IMR-90 (cell line): ENCODE results near the gene SOX12. TPM values are rescaled to one million over a fixed set of nuclear protein-coding genes. Genes with fewer than 3 reads are reported as not detected.
"Not testable (repeated sequence)": the region's sequence is repeated elsewhere in the genome, so short reads cannot be mapped to it uniquely, and the experiment has no call there.

ENCODE experiments used
- ATAC-seq: fragments of 200-7000 bp; cut with Tn5 transposase; 2 replicates; pipeline ENCODE4 v1.9.1; 2020; ENCODE audit warnings: low read depth, mild to moderate bottlenecking, moderate library complexity
- BruUV-seq: library from RNA; stranded (reverse); fragments of 400-500 nt; replicated peaks from 2 replicates; lab custom pipeline; 2021; lab: Mats Ljungman, UMichigan
- CTCF ChIA-PET: fragments of 300-600 bp; formaldehyde crosslinking; extraction: SDS; loops from one replicate; lab custom pipeline; 2021; ENCODE audit warnings: antibody characterized with exemption; lab: Yijun Ruan, JAX
- POLR2A ChIA-PET: fragments of 300-600 bp; sonication (Branson Sonifier 250); formaldehyde crosslinking; loops from one replicate; lab custom pipeline; 2022; ENCODE audit warnings: antibody characterized with exemption; ENCODE audit not compliant: unreplicated experiment; lab: Charles Lee
- DNase-seq: peaks from one replicate; pipeline ENCODE4 v3.0.0; 2013
- H2AFZ ChIP-seq: replicated peaks from 2 replicates; pipeline ENCODE3; 2013; ENCODE audit warnings: low read length, mild to moderate bottlenecking; ENCODE audit not compliant: poor library complexity
- H2AK5ac ChIP-seq: 2 replicates; pipeline ENCODE4 v1.6.1; 2013; ENCODE audit warnings: low read depth, low read length, inconsistent platforms
- H2AK9ac ChIP-seq: replicated peaks from 2 replicates; pipeline ENCODE3; 2013; ENCODE audit warnings: mild to moderate bottlenecking, low read depth, low read length, moderate library complexity; ENCODE audit not compliant: poor library complexity
- H2BK120ac ChIP-seq: 2 replicates; pipeline ENCODE4 v1.6.1; 2013; ENCODE audit warnings: low read depth, low read length, inconsistent platforms
- H2BK15ac ChIP-seq: 3 replicates; pipeline ENCODE4 v1.6.1; 2013; ENCODE audit warnings: low read depth, low read length, inconsistent platforms
- H2BK20ac ChIP-seq: 2 replicates; pipeline ENCODE4 v1.6.1; 2013; ENCODE audit warnings: low read depth, mild to moderate bottlenecking, inconsistent platforms, low read length, moderate library complexity
- H2BK5ac ChIP-seq: 2 replicates; pipeline ENCODE4 v1.6.1; 2013; ENCODE audit warnings: mild to moderate bottlenecking, low read depth, low read length, inconsistent platforms; ENCODE audit not compliant: poor library complexity, severe bottlenecking
- H3K14ac ChIP-seq: replicated peaks from 2 replicates; pipeline ENCODE4 v1.6.1; 2013; ENCODE audit warnings: low read depth, low read length, inconsistent platforms
- H3K18ac ChIP-seq: 2 replicates; pipeline ENCODE4 v1.6.1; 2013; ENCODE audit warnings: low read depth, low read length, control low read depth
- H3K23ac ChIP-seq: 2 replicates; pipeline ENCODE4 v1.6.1; 2013; ENCODE audit warnings: low read depth, low read length, inconsistent platforms
- H3K27ac ChIP-seq: 2 replicates; pipeline ENCODE4 v1.5.1; 2013; ENCODE audit warnings: mild to moderate bottlenecking, control low read depth, low read length; ENCODE audit not compliant: insufficient read depth
- H3K27me3 ChIP-seq: 2 replicates; pipeline ENCODE4 v1.6.1; 2013; ENCODE audit warnings: low read length; ENCODE audit not compliant: control insufficient read depth, insufficient read depth
- H3K36me3 ChIP-seq: 2 replicates; pipeline ENCODE4 v1.6.1; 2013; ENCODE audit warnings: low read length, mixed read lengths; ENCODE audit not compliant: control insufficient read depth, insufficient read depth
- H3K4ac ChIP-seq: 2 replicates; pipeline ENCODE4 v1.6.1; 2013; ENCODE audit warnings: low read depth, low read length, inconsistent platforms
- H3K4me1 ChIP-seq: 2 replicates; pipeline ENCODE4 v1.6.1; 2013; ENCODE audit warnings: low read length, mixed read lengths; ENCODE audit not compliant: control insufficient read depth, insufficient read depth
- H3K4me2 ChIP-seq: 2 replicates; pipeline ENCODE4 v1.6.1; 2013; ENCODE audit warnings: low read depth, mild to moderate bottlenecking, control low read depth, low read length, moderate library complexity
- H3K4me3 ChIP-seq: 2 replicates; pipeline ENCODE4 v1.5.1; 2013; ENCODE audit warnings: low read depth, mild to moderate bottlenecking, control low read depth, low read length, moderate library complexity; ENCODE audit not compliant: insufficient read depth
- H3K56ac ChIP-seq: 2 replicates; pipeline ENCODE4 v1.6.1; 2013; ENCODE audit warnings: low read length, inconsistent platforms; ENCODE audit not compliant: insufficient read depth; ENCODE audit errors: extremely low read depth
- H3K79me1 ChIP-seq, 2 experiments: 2 replicates each; pipeline ENCODE4 v1.6.1; 2013; ENCODE audit warnings: low read length in 2 of 2, inconsistent platforms in 1 of 2, low read depth in 1 of 2
- H3K9ac ChIP-seq: 2 replicates; pipeline ENCODE4 v1.6.1; 2013; ENCODE audit warnings: low read depth, low read length, control low read depth
- H3K9me1 ChIP-seq: 2 replicates; pipeline ENCODE4 v1.6.1; 2013; ENCODE audit warnings: low read length, inconsistent platforms; ENCODE audit not compliant: insufficient read depth
- H3K9me3 ChIP-seq: 2 replicates; pipeline ENCODE4 v1.6.1; 2013; ENCODE audit warnings: low read length; ENCODE audit not compliant: control insufficient read depth, insufficient read depth
- H4K20me1 ChIP-seq: 2 replicates; pipeline ENCODE4 v1.6.1; 2013; ENCODE audit warnings: low read length, inconsistent platforms; ENCODE audit not compliant: insufficient read depth
- H4K5ac ChIP-seq: 2 replicates; pipeline ENCODE4 v1.6.1; 2013; ENCODE audit warnings: mild to moderate bottlenecking, low read depth, low read length, control low read depth
- H4K8ac ChIP-seq, 2 experiments: 2 replicates each; pipeline ENCODE4 v1.6.1; 2013; ENCODE audit warnings: low read depth in 2 of 2, low read length in 2 of 2, control low read depth in 1 of 2, inconsistent platforms in 1 of 2
- H4K91ac ChIP-seq: 2 replicates; pipeline ENCODE4 v1.6.1; 2013; ENCODE audit warnings: low read depth, low read length, inconsistent platforms; ENCODE audit not compliant: insufficient read depth
- WGBS, 2 experiments: methylation state at CpG; one replicate each; pipeline versions ENCODE4 v1.1.5 to v1.1.7; 2013; ENCODE audit warnings: missing lambda C conversion rate in 2 of 2; ENCODE audit not compliant: insufficient read length in 1 of 2; ENCODE audit errors: extremely low coverage in 2 of 2; 5-methylcytosine and 5-hydroxymethylcytosine counted together
- dilution Hi-C: fragments of 300-500 bp; cut with HindIII; formaldehyde crosslinking; loops from one replicate; pipeline ENCODE4 v1.14.3; 2018; ENCODE audit warnings: low sequenced_read_pairs; ENCODE audit not compliant: unreplicated experiment
- in situ Hi-C: fragments of 300-500 bp; cut with MboI; formaldehyde crosslinking; loops from 3 replicates; pipeline ENCODE4 v1.14.3; 2019; ENCODE audit warnings: low sequenced_read_pairs, inconsistent platforms, mixed read lengths
- intact Hi-C: fragments of 100-400 bp; cut with micrococcal nuclease; formaldehyde crosslinking; loops from 2 replicates; pipeline ENCODE4 v1.10.0; 2022
- polyA plus RNA-seq, 3 experiments: library from polyadenylated mRNA; depleted of rRNA; stranded (reverse); fragments of >200 nt; gene quantifications; 2 replicates each; pipeline ENCODE4 v1.2.3, GENCODE V29; 2012; ENCODE audit warnings: low replicate concordance in 1 of 3
- total RNA-seq: library from RNA; depleted of rRNA; stranded (reverse); fragments of >200 nt; gene quantifications from 2 replicates; pipeline ENCODE4 v1.2.3, GENCODE V29; 2012

Gene SOX12
- total and polyA plus RNA-seq, 2 of the 4 experiments (the other 2 are of a cell fraction) = 1.1 to 6.2 TPM

- H3K27ac ChIP-seq, H2BK20ac ChIP-seq, H3K18ac ChIP-seq, H4K8ac ChIP-seq, H2BK120ac ChIP-seq, H3K4me3 ChIP-seq, H3K56ac ChIP-seq, H2AFZ ChIP-seq, H2AK9ac ChIP-seq, H3K9me3 ChIP-seq, H3K4ac ChIP-seq, H4K5ac ChIP-seq, H4K91ac ChIP-seq, H3K9ac ChIP-seq, H2AK5ac ChIP-seq, H3K4me1 ChIP-seq, H3K4me2 ChIP-seq, H3K27me3 ChIP-seq, DNase-seq, H2BK5ac ChIP-seq, BruUV-seq, H3K36me3 ChIP-seq, H3K23ac ChIP-seq, intact Hi-C loops, ATAC-seq, H3K79me1 ChIP-seq, CTCF ChIA-PET, H3K14ac ChIP-seq, H4K20me1 ChIP-seq, H2BK15ac ChIP-seq, H3K9me1 ChIP-seq, POLR2A ChIA-PET, dilution Hi-C loops: not testable (repeated sequence)
- in situ Hi-C loops = loop anchor here (10.0 kb wide), 1 partner anchor 121 kb away; no protein-coding TSS in a partner anchor
- no CpG with 5 or more reads among the region's 1 CpG for WGBS, 2 experiments
These were observed 10.7 kb downstream of the SOX12 start for GRCh38 chr20:336040-336439.
